ENCODE data around the gene CHIA. TPM values are rescaled to one million over a fixed set of nuclear protein-coding genes. Genes with fewer than 3 reads are reported as not detected.

Gene CHIA
- total and polyA plus RNA-seq, 9 of the 15 experiments (the other 6 are each of a cell fraction or from before 2014, with no cell fraction given) = not detected

- H3K9ac ChIP-seq (ENCODE audit: insufficient read depth in 1 of 2, low read depth in 2 of 2, low read length in 2 of 2) = no peak overlapping the region
- BruUV-seq (replicated peaks) = no TSS peak
- no peak overlapping the region for H3K27ac ChIP-seq (ENCODE audit: extremely low read depth, low read depth, low read length)
- H3K79me2 ChIP-seq (ENCODE audit: control insufficient read depth, insufficient read depth, low read length) = no peaks in the 10 kb centered on the region
- DNase-seq (ENCODE audit: extremely low read depth in 1 of 4, low spot score in 3 of 4) = no peak
- H3K4me1 ChIP-seq (replicated peaks in 1 of 2; ENCODE audit: control insufficient read depth in 2 of 2, insufficient read depth in 2 of 2, low read length in 2 of 2) = no peaks in the 10 kb centered on the region
- H2AFZ ChIP-seq (ENCODE audit: low read depth, low read length) = no peak overlapping the region
- CTCF ChIA-PET (ENCODE audit: low intra/inter-chr PET ratio) = no interaction called here
- H3K27me3 ChIP-seq (ENCODE audit: control insufficient read depth in 2 of 2, insufficient read depth in 2 of 2, low read length in 2 of 2) = peaks cover 2 to 12% of the 10 kb centered on the region in 2 experiments; a peak in 2 of 5 replicates
- no peaks in the 10 kb centered on the region for H3K9me3 ChIP-seq (replicated peaks; ENCODE audit: control insufficient read depth, insufficient read depth, low read depth, low read length)
- no peak overlapping the region for H3K4me3 ChIP-seq
- H3K4me2 ChIP-seq (ENCODE audit: insufficient read depth, low read length) = no peak overlapping the region
- POLR2A ChIA-PET = no interaction called here
- in situ Hi-C loops (cut with MboI) (no loop called here), intact Hi-C loops (cut with micrococcal nuclease) (no loop called here)
- no peak for ATAC-seq
- FAIRE-seq = no peak
- no peaks in the 10 kb centered on the region for H4K20me1 ChIP-seq (replicated peaks; ENCODE audit: control insufficient read depth, insufficient read depth, low read length)
- H3K36me3 ChIP-seq (ENCODE audit: control insufficient read depth, insufficient read depth, low read length) = no peaks in the 10 kb centered on the region
- H3K9me1 ChIP-seq (ENCODE audit: control insufficient read depth, insufficient read depth, low read length) = no peaks in the 10 kb centered on the region
- TF ChIP-seq CTCFL (IDR thresholded peaks at IDR 0.05; ENCODE audit: borderline replicate concordance, insufficient read depth, low read depth, low read length, poor library complexity, severe bottlenecking) (no peak), DEAF1 (CRISPR knock-in tag; IDR thresholded peaks at IDR 0.05) (no peak), SMAD1 (IDR thresholded peaks at IDR 0.05; ENCODE audit: low read depth, low read length, partially characterized antibody) (no peak), ZNF507 (tag; conservative IDR thresholded peaks at IDR 0.05) (no peak), TCF7L2 (IDR thresholded peaks at IDR 0.05; ENCODE audit: low read depth, low read length) (no peak), IRF1 (CRISPR knock-in tag; IDR thresholded peaks at IDR 0.05; ENCODE audit: borderline replicate concordance) (no peak), PTBP1 (IDR thresholded peaks at IDR 0.05; ENCODE audit: low read depth, low read length) (no peak), L3MBTL2 (IDR thresholded peaks at IDR 0.05) (no peak), FOXP1 (CRISPR knock-in tag; IDR thresholded peaks at IDR 0.05) (no peak), SMC3 (conservative IDR thresholded peaks at IDR 0.05; ENCODE audit: insufficient read depth, low read depth, low read length) (no peak), CUX1 (CRISPR knock-in tag; IDR thresholded peaks at IDR 0.05) (no peak)
These were observed 10.4 kb upstream of the CHIA start for GRCh38 chr1:111280267-111280666.
